Bronchial epithelial cell (primary cell): ENCODE data around the gene CNTNAP2. TPM values are rescaled to one million over a fixed set of nuclear protein-coding genes. Genes with fewer than 3 reads are reported as not detected.

Experiments
- DNase-seq: peaks from one replicate; pipeline ENCODE4 v3.0.0-alpha.2; 2010; ENCODE audit warnings: low read depth
- FAIRE-seq: peaks from 2 replicates; lab custom pipeline; 2011; peaks lifted over from hg19 to GRCh38; lab: Jason Lieb, UNC
- H3K27me3 ChIP-seq: 2 replicates; pipeline ENCODE4 v1.5.1; 2011; ENCODE audit warnings: low read length; ENCODE audit not compliant: control insufficient read depth, insufficient read depth
- H3K36me3 ChIP-seq: 2 replicates; pipeline ENCODE4 v1.5.1; 2011; ENCODE audit warnings: low read length; ENCODE audit not compliant: control insufficient read depth, insufficient read depth
- H3K4me3 ChIP-seq: 2 replicates; pipeline ENCODE4 v1.5.1; 2011; ENCODE audit warnings: mild to moderate bottlenecking, low read depth, low read length, control low read depth
- CTCF ChIP-seq: IDR thresholded peaks from 2 replicates; pipeline ENCODE4 v1.5.1; 2011; ENCODE audit warnings: mild to moderate bottlenecking, moderate library complexity, low read length, control low read depth, inconsistent platforms; ENCODE audit not compliant: insufficient read depth, severe bottlenecking
- total RNA-seq: library from RNA; depleted of rRNA; stranded (reverse); fragments of >200 nt; gene quantifications from 2 replicates; pipeline ENCODE4 v1.2.1, GENCODE V29; 2014

Gene CNTNAP2
- total RNA-seq, 1 donor from 2014 or later = 0.26 TPM

GRCh38 chr7:148014001-148014400 lies 1897.4 kb downstream of the CNTNAP2 start:
- FAIRE-seq = no peak
- H3K36me3 ChIP-seq = no peaks in the 10 kb centered on the region
- H3K27me3 ChIP-seq = no peaks in the 10 kb centered on the region
- DNase-seq = no peak
- no peak for TF ChIP-seq CTCF
- H3K4me3 ChIP-seq = no peak overlapping the region

- FAIRE-seq (no peak), DNase-seq (peak; percentile 29)
- no peak overlapping the region for H3K4me3 ChIP-seq
- TF ChIP-seq CTCF = no peak
- no peaks in the 10 kb centered on the region for H3K27me3 ChIP-seq
- no peaks in the 10 kb centered on the region for H3K36me3 ChIP-seq
These were observed 1897.9 kb downstream of the CNTNAP2 start for GRCh38 chr7:148014541-148014940.

GRCh38 chr7:148017126-148017525 lies 1900.5 kb downstream of the CNTNAP2 start:
- no peaks in the 10 kb centered on the region for H3K27me3 ChIP-seq
- no peaks in the 10 kb centered on the region for H3K36me3 ChIP-seq
- FAIRE-seq = no peak
- DNase-seq = no peak
- H3K4me3 ChIP-seq = no peak overlapping the region
- TF ChIP-seq CTCF = no peak

- DNase-seq = no peak
- no peaks in the 10 kb centered on the region for H3K36me3 ChIP-seq
- no peak for FAIRE-seq
These were observed 1904.1 kb downstream of the CNTNAP2 start for GRCh38 chr7:148020679-148021078.

GRCh38 chr7:148021507-148022045 lies 1905.0 kb downstream of the CNTNAP2 start:
- no peak for TF ChIP-seq CTCF
- DNase-seq = no peak
- no peak for FAIRE-seq

More at GRCh38 chr7:148020679-148021078, 1904.1 kb downstream of the CNTNAP2 start:
- H3K4me3 ChIP-seq = no peak overlapping the region
- TF ChIP-seq CTCF = no peak
- H3K27me3 ChIP-seq = no peaks in the 10 kb centered on the region

GRCh38 chr7:148022832-148023231 lies 1906.2 kb downstream of the CNTNAP2 start:
- FAIRE-seq = no peak

More at GRCh38 chr7:148021507-148022045, 1905.0 kb downstream of the CNTNAP2 start:
- Histone ChIP-seq H3K27me3 (no peaks in the 10 kb centered on the region), H3K4me3 (no peak overlapping the region), H3K36me3 (no peaks in the 10 kb centered on the region)

More at GRCh38 chr7:148022832-148023231, 1906.2 kb downstream of the CNTNAP2 start:
- no peak for TF ChIP-seq CTCF
- no peak for DNase-seq
- H3K36me3 ChIP-seq = no peaks in the 10 kb centered on the region
- H3K4me3 ChIP-seq = no peak overlapping the region
- no peaks in the 10 kb centered on the region for H3K27me3 ChIP-seq
